HEK293T (cell line): ENCODE results near the gene EPHB3.

Experiments
- ARNT ChIP-seq: fragments of 450-650 bp; IDR thresholded peaks from 2 replicates; pipeline ENCODE4 v1.6.1; 2017; ENCODE audit warnings: mild to moderate bottlenecking
- ELF4 ChIP-seq: fragments of 450-650 bp; IDR thresholded peaks from 2 replicates; pipeline ENCODE4 v1.6.1; 2017; ENCODE audit warnings: antibody characterized with exemption
- FOXM1 ChIP-seq: fragments of 450-650 bp; IDR thresholded peaks from 2 replicates; pipeline ENCODE4 v1.6.1; 2017; ENCODE audit warnings: mild to moderate bottlenecking, borderline replicate concordance
- L3MBTL2 ChIP-seq: fragments of 450-650 bp; conservative IDR thresholded peaks from 2 replicates; pipeline ENCODE4 v1.6.1; 2016; ENCODE audit warnings: mild to moderate bottlenecking
- LEF1 ChIP-seq: fragments of 450-650 bp; IDR thresholded peaks from 2 replicates; pipeline ENCODE4 v1.6.1; 2017; ENCODE audit warnings: mild to moderate bottlenecking, borderline replicate concordance
- SP1 ChIP-seq: fragments of 450-650 bp; IDR thresholded peaks from 2 replicates; pipeline ENCODE4 v1.6.1; 2017
- TARDBP ChIP-seq: fragments of 450-650 bp; IDR thresholded peaks from 2 replicates; pipeline ENCODE4 v1.6.1; 2016
- ZNF384 ChIP-seq: fragments of 450-650 bp; IDR thresholded peaks from 2 replicates; pipeline ENCODE4 v1.6.1; 2016
- TF ChIP-seq, protein P1 (sequence below): fragments of 450-650 bp; IDR thresholded peaks from 2 replicates; pipeline ENCODE4 v1.6.1; 2016

DNA sequence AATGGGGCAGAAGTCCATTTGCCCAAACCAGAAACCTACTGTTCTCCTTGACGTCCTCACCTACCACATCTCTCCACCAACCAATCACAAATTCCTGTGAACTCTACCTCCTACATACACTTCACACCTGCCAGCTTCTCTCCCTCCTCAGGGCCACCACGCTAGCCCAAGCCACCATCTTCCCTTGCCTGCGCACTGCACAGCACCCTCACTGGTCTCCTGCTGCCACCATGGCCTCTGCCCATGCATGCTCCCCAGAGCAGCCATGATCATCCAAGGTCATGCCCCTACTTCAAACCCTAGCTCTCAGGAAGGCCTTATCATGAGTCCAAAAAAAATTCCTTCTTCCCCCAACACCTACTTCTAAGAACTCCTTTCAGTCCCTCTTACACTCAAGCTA, 1.1 kb upstream of the EPHB3 start:
- no peak for TF ChIP-seq ZNF384
- TF ChIP-seq L3MBTL2: no peak
- no peak for TF ChIP-seq ARNT
- no peak for TF ChIP-seq TARDBP
- TF ChIP-seq, protein P1, sequence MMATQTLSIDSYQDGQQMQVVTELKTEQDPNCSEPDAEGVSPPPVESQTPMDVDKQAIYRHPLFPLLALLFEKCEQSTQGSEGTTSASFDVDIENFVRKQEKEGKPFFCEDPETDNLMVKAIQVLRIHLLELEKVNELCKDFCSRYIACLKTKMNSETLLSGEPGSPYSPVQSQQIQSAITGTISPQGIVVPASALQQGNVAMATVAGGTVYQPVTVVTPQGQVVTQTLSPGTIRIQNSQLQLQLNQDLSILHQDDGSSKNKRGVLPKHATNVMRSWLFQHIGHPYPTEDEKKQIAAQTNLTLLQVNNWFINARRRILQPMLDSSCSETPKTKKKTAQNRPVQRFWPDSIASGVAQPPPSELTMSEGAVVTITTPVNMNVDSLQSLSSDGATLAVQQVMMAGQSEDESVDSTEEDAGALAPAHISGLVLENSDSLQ: no peak
- no peak for TF ChIP-seq LEF1
- no peak for TF ChIP-seq ELF4
- no peak for TF ChIP-seq SP1
- no peak for TF ChIP-seq FOXM1
